ENCODE measurements around the gene AGAP2.

Gene AGAP2
- 46.7 to 166 (median 108) reads per million in 9 experiments for total RNA-seq

- H3K4me3 Mint-ChIP-seq = peak within 1 kb of the TSS; percentile 74 to 84
- H3K4me1 Mint-ChIP-seq (ENCODE audit: low read depth in 2 of 2) = peaks cover 42 to 50% of the 10 kb centered on the region in 2 donors
- no peak for ATAC-seq (replicated peaks)
Measured at GRCh38 chr12:57738661-57739237, at the start of gene AGAP2. AGAP2 (minus strand) TSS chr12:57738742; CDS start chr12:57738246, 496 bp downstream.

DNA sequence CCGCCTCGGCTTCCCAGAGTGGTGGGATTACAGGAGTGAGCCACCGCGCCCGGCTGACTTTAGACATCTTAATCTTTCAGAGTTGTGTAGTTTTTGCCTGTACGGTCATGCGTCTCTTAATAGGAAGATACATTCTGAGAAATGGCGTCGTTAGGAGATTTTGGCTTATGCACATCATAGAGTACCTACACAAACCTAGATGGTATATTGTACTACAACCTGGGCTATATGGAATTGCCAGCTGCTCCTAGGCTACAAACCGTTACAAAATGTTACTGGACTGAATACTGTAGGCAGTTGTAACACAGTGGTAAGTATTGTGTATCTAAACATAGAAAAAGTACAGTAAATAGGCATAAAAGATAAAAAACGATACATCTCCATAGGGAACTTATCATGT lies 45.3 kb upstream of the AGAP2 start:
- Mint-ChIP-seq H3K4me1 (ENCODE audit: low read depth in 2 of 2) (peaks cover 34 to 38% of the 10 kb centered on the region in 2 donors), H3K27ac (no peak overlapping the region), H3K27me3 (no peaks in the 10 kb centered on the region), H3K9me3 (no peaks in the 10 kb centered on the region), H3K36me3 (ENCODE audit: insufficient read depth) (peaks cover 55% of the 10 kb centered on the region), H3K4me3 (peak overlapping the region; percentile 100)
- no peak for ATAC-seq (replicated peaks)
- DNase-seq = no peak

More at GRCh38 chr12:57738661-57739237, at the start of gene AGAP2:
- peak within 1 kb of the TSS; percentile 92 to 97 for H3K27ac Mint-ChIP-seq
- H3K27me3 Mint-ChIP-seq = no peaks in the 10 kb centered on the region
- peaks cover 57% of the 10 kb centered on the region for H3K36me3 Mint-ChIP-seq (ENCODE audit: insufficient read depth)
- H3K9me3 Mint-ChIP-seq = no peaks in the 10 kb centered on the region
- no peak for DNase-seq

GRCh38 chr12:57783466-57783801 lies 44.9 kb upstream of the AGAP2 start:
- Mint-ChIP-seq H3K4me1 (ENCODE audit: low read depth in 2 of 2) (peaks cover 32 to 36% of the 10 kb centered on the region in 2 donors), H3K36me3 (ENCODE audit: insufficient read depth) (peaks cover 51% of the 10 kb centered on the region)
- DNase-seq = no peak

DNA sequence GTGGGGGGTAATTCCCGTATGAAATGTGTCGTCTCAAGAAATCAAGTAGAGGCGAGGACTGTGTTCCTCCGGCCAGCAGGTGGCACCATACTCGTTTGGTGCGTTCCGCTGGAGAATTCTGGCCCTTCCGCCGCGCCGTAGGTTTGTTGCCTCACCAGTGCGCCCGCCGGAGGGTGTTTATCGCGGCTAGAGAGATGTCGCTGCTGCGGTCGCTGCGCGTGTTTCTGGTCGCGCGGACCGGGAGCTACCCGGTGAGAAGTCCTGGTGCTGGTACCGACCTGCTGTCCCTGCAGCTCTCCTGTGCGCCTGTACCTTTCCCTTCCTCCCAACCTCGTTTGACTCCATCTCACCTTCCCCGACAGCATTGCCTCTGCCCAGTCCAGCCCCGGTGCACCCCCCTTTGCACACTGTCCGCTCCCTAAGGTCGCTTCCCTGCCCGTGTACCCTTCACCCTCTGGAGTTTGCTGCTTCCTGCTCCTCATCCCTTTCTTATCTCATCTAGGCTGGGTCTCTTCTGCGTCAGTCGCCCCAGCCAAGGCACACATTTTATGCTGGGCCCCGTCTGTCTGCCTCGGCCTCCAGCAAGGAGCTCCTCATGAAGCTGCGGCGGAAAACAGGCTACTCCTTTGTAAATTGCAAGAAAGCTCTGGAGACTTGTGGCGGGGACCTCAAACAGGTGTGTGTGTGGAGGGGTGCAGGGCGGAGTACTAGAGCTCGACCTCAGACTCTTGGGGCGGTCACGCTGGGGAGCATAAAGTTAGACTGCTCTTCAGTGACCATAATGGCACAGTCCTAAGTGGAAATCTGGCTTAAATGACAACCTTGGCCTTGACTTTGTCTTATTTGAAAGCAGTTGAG lies 44.3 kb upstream of the AGAP2 start, which contains the start of gene TSFM:
TSFM (plus strand) TSS at position 180 of the 858 bp plus-strand sequence; CDS start at position 195, 15 bp downstream.
- no peaks in the 10 kb centered on the region for H3K27me3 Mint-ChIP-seq
- H3K27ac Mint-ChIP-seq = peak within 1 kb of the TSS; percentile 99
- H3K4me1 Mint-ChIP-seq (ENCODE audit: low read depth in 2 of 2) = peaks cover 32 to 35% of the 10 kb centered on the region in 2 donors
- H3K9me3 Mint-ChIP-seq = no peaks in the 10 kb centered on the region
- peak; percentile 95 to 97 (median 96) for DNase-seq
- peaks cover 45% of the 10 kb centered on the region for H3K36me3 Mint-ChIP-seq (ENCODE audit: insufficient read depth)
- peak; percentile 85 for ATAC-seq (replicated peaks)
- H3K4me3 Mint-ChIP-seq = peak within 1 kb of the TSS; percentile 100

More at GRCh38 chr12:57783466-57783801, 44.9 kb upstream of the AGAP2 start:
- ATAC-seq (replicated peaks) = no peak
- Mint-ChIP-seq H3K9me3 (no peaks in the 10 kb centered on the region), H3K27ac (peak overlapping the region in 1 of 2 donors; percentile 99), H3K4me3 (peak overlapping the region; percentile 100), H3K27me3 (no peaks in the 10 kb centered on the region)

GRCh38 chr12:57782243-57782607 lies 43.7 kb upstream of the AGAP2 start:
- peak overlapping the region; percentile 99 for H3K27ac Mint-ChIP-seq
- ATAC-seq (replicated peaks) = no peak
- no peaks in the 10 kb centered on the region for H3K27me3 Mint-ChIP-seq
- DNase-seq = no peak
- H3K4me1 Mint-ChIP-seq (ENCODE audit: low read depth in 2 of 2) = peaks cover 32 to 35% of the 10 kb centered on the region in 2 donors
- no peaks in the 10 kb centered on the region for H3K9me3 Mint-ChIP-seq
- H3K36me3 Mint-ChIP-seq (ENCODE audit: insufficient read depth) = peaks cover 39% of the 10 kb centered on the region
- H3K4me3 Mint-ChIP-seq = peak overlapping the region; percentile 100

DNA sequence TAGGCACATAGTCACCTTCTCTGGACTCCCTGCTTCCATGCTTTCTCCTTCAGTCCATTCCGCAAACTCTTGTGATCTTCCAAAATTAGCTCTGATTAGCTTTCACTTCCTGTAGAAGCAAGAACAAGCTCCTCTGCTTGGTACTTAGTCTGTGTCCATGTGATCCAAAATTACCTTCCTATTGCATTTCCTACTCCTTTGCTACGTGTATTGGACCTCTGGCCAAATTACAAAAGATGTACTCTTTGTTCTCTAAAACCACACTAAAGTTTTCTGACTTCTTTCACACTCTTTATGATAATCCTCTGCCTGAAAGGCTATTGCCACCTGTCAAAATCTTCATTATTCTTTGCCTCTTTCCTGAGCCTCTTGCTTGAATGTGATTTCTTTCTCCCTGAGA lies 43.3 kb upstream of the AGAP2 start:
- Mint-ChIP-seq H3K36me3 (ENCODE audit: insufficient read depth) (peaks cover 37% of the 10 kb centered on the region), H3K4me3 (peak overlapping the region; percentile 15 to 100)

DNA sequence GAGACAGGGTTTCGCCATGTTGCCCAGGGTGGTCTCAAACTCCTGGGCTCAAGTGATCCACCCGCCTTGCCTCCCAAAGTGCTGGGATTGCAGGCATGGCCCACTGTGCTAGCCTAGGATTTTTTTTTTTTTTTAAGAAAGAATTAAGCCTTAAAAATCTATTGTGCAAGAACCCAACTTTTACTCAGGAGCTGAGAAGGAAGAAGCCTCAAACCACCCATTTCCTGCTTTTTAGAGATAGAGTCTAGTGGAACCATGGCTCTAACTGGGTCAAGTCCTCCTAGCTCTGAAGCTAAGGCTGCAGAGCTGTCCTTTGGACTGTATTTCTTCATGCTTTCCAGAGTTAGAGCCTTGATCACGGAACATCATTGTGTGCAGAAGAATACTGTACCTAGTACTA lies 42.7 kb upstream of the AGAP2 start:
- Mint-ChIP-seq H3K27me3 (no peaks in the 10 kb centered on the region), H3K9me3 (no peaks in the 10 kb centered on the region), H3K4me1 (ENCODE audit: low read depth in 2 of 2) (peaks cover 31 to 32% of the 10 kb centered on the region in 2 donors), H3K4me3 (peak overlapping the region; percentile 15 to 100), H3K36me3 (ENCODE audit: insufficient read depth) (peaks cover 32% of the 10 kb centered on the region), H3K27ac (peak overlapping the region; percentile 99)
- no peak for DNase-seq
- peak; percentile 58 for ATAC-seq (replicated peaks)

More for the DNA sequence above, 43.3 kb upstream of the AGAP2 start:
- Mint-ChIP-seq H3K27me3 (no peaks in the 10 kb centered on the region), H3K4me1 (ENCODE audit: low read depth in 2 of 2) (peaks cover 32 to 35% of the 10 kb centered on the region in 2 donors), H3K9me3 (no peaks in the 10 kb centered on the region), H3K27ac (peak overlapping the region; percentile 99)
- ATAC-seq (replicated peaks) (no peak), DNase-seq (no peak)

DNA sequence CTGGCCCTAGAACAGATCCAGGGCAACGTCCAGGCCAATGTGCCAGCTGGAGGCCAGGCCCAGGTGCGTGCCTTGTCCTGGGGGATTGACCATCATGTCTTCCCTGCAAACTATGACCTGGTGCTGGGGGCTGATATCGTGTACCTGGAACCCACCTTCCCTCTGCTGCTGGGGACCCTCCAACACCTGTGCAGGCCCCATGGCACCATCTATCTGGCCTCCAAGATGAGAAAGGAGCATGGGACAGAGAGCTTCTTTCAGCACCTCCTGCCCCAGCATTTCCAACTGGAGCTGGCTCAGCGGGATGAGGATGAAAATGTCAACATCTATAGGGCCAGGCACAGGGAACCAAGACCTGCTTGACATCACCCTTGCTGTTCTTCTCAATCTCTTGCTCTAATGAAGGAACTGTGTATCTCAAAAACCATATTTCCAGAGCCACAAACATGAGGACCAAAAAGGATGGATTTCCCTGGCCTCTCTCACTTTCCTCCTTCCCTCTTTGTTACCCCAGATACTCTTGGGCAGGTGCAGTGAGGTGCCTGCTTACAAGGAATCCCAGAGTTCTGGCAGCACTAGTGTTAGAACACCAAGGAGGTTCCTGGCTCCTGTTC lies 41.8 kb upstream of the AGAP2 start:
- peak overlapping the region in 1 of 2 donors; percentile 100 for H3K4me3 Mint-ChIP-seq
- H3K27ac Mint-ChIP-seq = peak overlapping the region; percentile 99
- DNase-seq (no peak), ATAC-seq (replicated peaks) (no peak)
- H3K27me3 Mint-ChIP-seq = no peaks in the 10 kb centered on the region
- peaks cover 24% of the 10 kb centered on the region for H3K36me3 Mint-ChIP-seq (ENCODE audit: insufficient read depth)
- H3K9me3 Mint-ChIP-seq = no peaks in the 10 kb centered on the region
- H3K4me1 Mint-ChIP-seq (ENCODE audit: low read depth in 2 of 2) = peaks cover 29 to 32% of the 10 kb centered on the region in 2 donors

DNA sequence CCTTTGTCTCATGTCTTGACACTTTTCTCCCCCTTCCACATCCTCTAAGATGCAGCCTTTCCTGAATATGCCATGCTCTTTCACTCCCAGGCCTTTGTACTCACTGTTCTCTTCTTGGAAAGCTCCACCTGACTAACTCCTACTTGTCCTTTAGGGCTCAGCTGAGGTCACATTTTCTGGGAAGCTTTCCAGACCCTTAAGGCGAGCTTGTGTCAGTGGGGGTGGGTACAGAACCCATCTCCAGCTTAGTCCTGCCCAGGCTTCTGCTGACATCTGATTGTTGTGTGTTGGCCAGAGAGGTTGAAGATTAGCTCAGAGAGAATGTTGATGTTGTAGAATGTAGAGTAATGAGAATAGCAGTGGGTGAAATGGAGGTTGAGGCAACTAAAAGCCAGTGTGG lies 41.2 kb upstream of the AGAP2 start:
- Mint-ChIP-seq H3K27ac (peak overlapping the region in 1 of 2 donors; percentile 30), H3K4me1 (ENCODE audit: low read depth in 2 of 2) (peaks cover 29 to 32% of the 10 kb centered on the region in 2 donors), H3K27me3 (no peaks in the 10 kb centered on the region), H3K36me3 (ENCODE audit: insufficient read depth) (peaks cover 20% of the 10 kb centered on the region), H3K4me3 (no peak overlapping the region), H3K9me3 (no peaks in the 10 kb centered on the region)
- DNase-seq = no peak
- ATAC-seq (replicated peaks) = no peak

DNA sequence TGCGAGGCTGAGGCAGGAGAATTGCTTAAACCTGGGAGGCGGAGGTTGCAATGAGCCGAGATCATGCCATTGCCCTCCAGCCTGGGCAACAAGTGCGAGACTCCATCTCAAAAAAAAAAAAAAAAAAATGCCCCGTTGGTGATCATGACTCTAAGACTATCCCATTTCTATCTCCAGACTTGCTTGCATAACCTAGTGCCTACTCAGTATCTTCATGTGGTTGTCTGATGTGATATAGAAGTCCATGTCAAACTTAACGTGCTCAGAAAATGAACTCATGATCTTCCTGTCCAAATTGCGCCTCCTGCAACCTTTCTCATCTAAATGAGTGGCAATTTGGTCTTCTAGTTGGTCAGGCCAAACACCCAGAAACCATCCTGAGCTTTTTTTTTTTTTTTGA lies 39.4 kb upstream of the AGAP2 start:
- no peak for ATAC-seq (replicated peaks)
- Mint-ChIP-seq H3K4me1 (ENCODE audit: low read depth in 2 of 2) (peaks cover 23 to 26% of the 10 kb centered on the region in 2 donors), H3K27ac (no peak overlapping the region), H3K36me3 (ENCODE audit: insufficient read depth) (peaks cover 22% of the 10 kb centered on the region), H3K9me3 (no peaks in the 10 kb centered on the region), H3K4me3 (no peak overlapping the region), H3K27me3 (no peaks in the 10 kb centered on the region)
- DNase-seq = no peak

DNA sequence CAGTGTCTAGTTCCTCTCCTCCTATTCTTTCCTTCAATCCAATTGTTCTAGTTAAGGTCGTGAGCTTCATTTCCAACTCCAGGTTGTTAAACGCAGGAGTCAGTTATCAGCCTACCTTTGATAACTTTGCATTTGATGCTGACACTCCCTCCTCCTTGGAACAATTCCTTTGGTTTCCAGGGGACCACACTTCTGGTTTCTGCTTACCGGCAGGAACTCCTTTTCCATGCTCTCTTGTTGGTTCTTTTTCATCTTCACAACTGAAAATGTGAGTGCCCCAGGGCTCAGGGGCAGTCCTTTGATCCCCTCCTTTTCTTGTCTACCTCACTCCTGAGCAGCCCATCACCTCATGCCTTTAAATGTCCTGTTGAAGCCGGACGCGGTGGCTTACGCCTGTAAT lies 38.8 kb upstream of the AGAP2 start:
- Mint-ChIP-seq H3K9me3 (no peaks in the 10 kb centered on the region), H3K27ac (no peak overlapping the region), H3K4me3 (no peak overlapping the region), H3K36me3 (ENCODE audit: insufficient read depth) (peaks cover 17% of the 10 kb centered on the region), H3K27me3 (no peaks in the 10 kb centered on the region), H3K4me1 (ENCODE audit: low read depth in 2 of 2) (peaks cover 22% of the 10 kb centered on the region in 2 donors)
- no peak for DNase-seq
- no peak for ATAC-seq (replicated peaks)

GRCh38 chr12:57776247-57776587 lies 37.7 kb upstream of the AGAP2 start:
- DNase-seq = no peak
- no peaks in the 10 kb centered on the region for H3K9me3 Mint-ChIP-seq
- peaks cover 19 to 21% of the 10 kb centered on the region in 2 donors for H3K4me1 Mint-ChIP-seq (ENCODE audit: low read depth in 2 of 2)
- H3K27me3 Mint-ChIP-seq = no peaks in the 10 kb centered on the region
- ATAC-seq (replicated peaks) = no peak
- H3K4me3 Mint-ChIP-seq = no peak overlapping the region
- peaks cover 21% of the 10 kb centered on the region for H3K36me3 Mint-ChIP-seq (ENCODE audit: insufficient read depth)
- no peak overlapping the region for H3K27ac Mint-ChIP-seq

GRCh38 chr12:57775563-57776246 lies 37.2 kb upstream of the AGAP2 start:
- H3K9me3 Mint-ChIP-seq = no peaks in the 10 kb centered on the region
- no peak for ATAC-seq (replicated peaks)
- peaks cover 19 to 21% of the 10 kb centered on the region in 2 donors for H3K4me1 Mint-ChIP-seq (ENCODE audit: low read depth in 2 of 2)
- no peak overlapping the region for H3K27ac Mint-ChIP-seq
- no peak for DNase-seq
- H3K4me3 Mint-ChIP-seq = no peak overlapping the region
- H3K36me3 Mint-ChIP-seq (ENCODE audit: insufficient read depth) = peaks cover 21% of the 10 kb centered on the region
- H3K27me3 Mint-ChIP-seq = no peaks in the 10 kb centered on the region

Data from effector memory CD8-positive, alpha-beta T cell (primary cell).